A549 (cell line): ENCODE data around the gene ZBTB8OS.
"Not testable (repeated sequence)": the region's sequence is repeated elsewhere in the genome, so short reads cannot be mapped to it uniquely, and the experiment has no call there.

Source experiments
- JUN ChIP-seq, 2 experiments: fragments of >200 bp; sonication (Bioruptor Twin); formaldehyde crosslinking; IDR thresholded peaks; 2 replicates in 1 of 2; 3 replicates in 1 of 2; pipeline ENCODE4 v1.6.1; 2016 to 2017
- POLR2A ChIP-seq: IDR thresholded peaks from 2 replicates; pipeline ENCODE4 v1.6.1; 2012; ENCODE audit warnings: mild to moderate bottlenecking, low read length
- RAD21 ChIP-seq, 2 experiments: fragments of >200 bp in 1 of 2; sonication (Bioruptor Twin) in 1 of 2; formaldehyde crosslinking in 1 of 2; IDR thresholded peaks in 1 of 2; conservative IDR thresholded peaks in 1 of 2; 2 replicates in 1 of 2; 3 replicates in 1 of 2; pipeline ENCODE4 v1.6.1; 2012 to 2018; ENCODE audit warnings: inconsistent platforms in 1 of 2
- TF ChIP-seq, protein P1 (sequence below): fragments of >200 bp; sonication (Bioruptor Twin); formaldehyde crosslinking; IDR thresholded peaks from 3 replicates; pipeline ENCODE4 v1.5.1; 2016
- TF ChIP-seq, protein P2 (sequence below): fragments of >200 bp; sonication (Bioruptor Twin); formaldehyde crosslinking; IDR thresholded peaks from 3 replicates; pipeline ENCODE4 v1.6.1; 2016

DNA sequence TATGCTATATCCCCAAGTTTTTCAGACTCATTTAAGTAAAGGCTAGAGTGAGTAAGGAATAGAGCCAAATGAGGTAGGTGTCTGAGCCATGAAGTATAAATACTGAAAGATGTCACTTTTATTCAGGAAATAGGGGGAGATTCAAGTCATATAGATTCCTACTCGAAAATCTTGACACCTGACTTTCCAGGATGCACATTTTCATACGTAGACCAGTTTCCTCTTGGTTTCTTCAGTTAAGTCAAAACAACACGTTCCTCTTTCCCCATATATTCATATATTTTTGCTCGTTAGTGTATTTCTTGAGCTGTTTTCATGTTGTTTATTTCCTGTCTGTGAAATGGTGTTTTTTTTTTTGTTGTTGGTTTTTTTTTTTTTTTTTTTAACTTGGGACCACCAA, 29.6 kb upstream of the ZBTB8OS start:
- not testable (repeated sequence) for TF ChIP-seq JUN (IDR thresholded peaks at IDR 0.05); RAD21 (conservative IDR thresholded peaks at IDR 0.05 in 1 of 2, IDR thresholded peaks at IDR 0.05 in 1 of 2); POLR2A
- TF ChIP-seq, protein P1, sequence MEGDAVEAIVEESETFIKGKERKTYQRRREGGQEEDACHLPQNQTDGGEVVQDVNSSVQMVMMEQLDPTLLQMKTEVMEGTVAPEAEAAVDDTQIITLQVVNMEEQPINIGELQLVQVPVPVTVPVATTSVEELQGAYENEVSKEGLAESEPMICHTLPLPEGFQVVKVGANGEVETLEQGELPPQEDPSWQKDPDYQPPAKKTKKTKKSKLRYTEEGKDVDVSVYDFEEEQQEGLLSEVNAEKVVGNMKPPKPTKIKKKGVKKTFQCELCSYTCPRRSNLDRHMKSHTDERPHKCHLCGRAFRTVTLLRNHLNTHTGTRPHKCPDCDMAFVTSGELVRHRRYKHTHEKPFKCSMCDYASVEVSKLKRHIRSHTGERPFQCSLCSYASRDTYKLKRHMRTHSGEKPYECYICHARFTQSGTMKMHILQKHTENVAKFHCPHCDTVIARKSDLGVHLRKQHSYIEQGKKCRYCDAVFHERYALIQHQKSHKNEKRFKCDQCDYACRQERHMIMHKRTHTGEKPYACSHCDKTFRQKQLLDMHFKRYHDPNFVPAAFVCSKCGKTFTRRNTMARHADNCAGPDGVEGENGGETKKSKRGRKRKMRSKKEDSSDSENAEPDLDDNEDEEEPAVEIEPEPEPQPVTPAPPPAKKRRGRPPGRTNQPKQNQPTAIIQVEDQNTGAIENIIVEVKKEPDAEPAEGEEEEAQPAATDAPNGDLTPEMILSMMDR: not testable (repeated sequence)
- TF ChIP-seq, protein P2, sequence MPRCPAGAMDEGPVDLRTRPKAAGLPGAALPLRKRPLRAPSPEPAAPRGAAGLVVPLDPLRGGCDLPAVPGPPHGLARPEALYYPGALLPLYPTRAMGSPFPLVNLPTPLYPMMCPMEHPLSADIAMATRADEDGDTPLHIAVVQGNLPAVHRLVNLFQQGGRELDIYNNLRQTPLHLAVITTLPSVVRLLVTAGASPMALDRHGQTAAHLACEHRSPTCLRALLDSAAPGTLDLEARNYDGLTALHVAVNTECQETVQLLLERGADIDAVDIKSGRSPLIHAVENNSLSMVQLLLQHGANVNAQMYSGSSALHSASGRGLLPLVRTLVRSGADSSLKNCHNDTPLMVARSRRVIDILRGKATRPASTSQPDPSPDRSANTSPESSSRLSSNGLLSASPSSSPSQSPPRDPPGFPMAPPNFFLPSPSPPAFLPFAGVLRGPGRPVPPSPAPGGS: not testable (repeated sequence)
